PC-3 (cell line): ENCODE measurements around the gene CCDC88B.

Experiments
- CTCF ChIP-seq: fragments of 300-600 bp; sonication (generic); conservative IDR thresholded peaks from 2 replicates; pipeline ENCODE4 v1.5.1; 2017; ENCODE audit warnings: antibody characterized with exemption, low read depth, mild to moderate bottlenecking, low read length
- EZH2phosphoT487 ChIP-seq: fragments of 300-600 bp; sonication (generic); IDR thresholded peaks from 2 replicates; pipeline ENCODE4 v1.6.1; 2018; ENCODE audit warnings: mild to moderate bottlenecking, antibody characterized with exemption, low read length, borderline replicate concordance

- TF ChIP-seq CTCF (no peak), EZH2phosphoT487 (no peak)
Observed at GRCh38 chr11:64323373-64323772, 16.6 kb upstream of the CCDC88B start.
